ENCODE data around the gene RPL29.
"Not testable (repeated sequence)": the region's sequence is repeated elsewhere in the genome, so short reads cannot be mapped to it uniquely, and the experiment has no call there.

The RPL29 gene

GRCh38 chr3:51995346-51996163 is at the start of gene RPL29:
TSS of gene RPL29 (minus strand) at chr3:51995895. CDS start at chr3:51995461, 434 bp downstream.
- DNase-seq: peak; percentile 95

GRCh38 chr3:52044869-52045619 is 49.3 kb upstream of the RPL29 start:
- DNase-seq: no peak

GRCh38 chr3:52043750-52044149 is 48.1 kb upstream of the RPL29 start:
- DNase-seq: no peak

GRCh38 chr3:52043039-52043438 is 47.3 kb upstream of the RPL29 start:
- not testable (repeated sequence) for DNase-seq

- DNase-seq: no peak
Measured at GRCh38 chr3:52041118-52041731, 45.5 kb upstream of the RPL29 start.

- no peak for DNase-seq
Measured at GRCh38 chr3:52040600-52040999, 44.9 kb upstream of the RPL29 start.

GRCh38 chr3:52039846-52040245 is 44.2 kb upstream of the RPL29 start:
- DNase-seq: no peak

- DNase-seq: no peak
Measured at GRCh38 chr3:52039426-52039825, 43.7 kb upstream of the RPL29 start.

- DNase-seq: no peak
Measured at GRCh38 chr3:52038227-52038626, 42.5 kb upstream of the RPL29 start.

GRCh38 chr3:52037291-52037690 is 41.6 kb upstream of the RPL29 start:
- DNase-seq: no peak

GRCh38 chr3:52036829-52037228 is 41.1 kb upstream of the RPL29 start:
- peak; percentile 45 for DNase-seq

- DNase-seq: no peak
Measured at GRCh38 chr3:52036222-52036694, 40.6 kb upstream of the RPL29 start.

- no peak for DNase-seq
Measured at GRCh38 chr3:52034651-52035050, 39.0 kb upstream of the RPL29 start.

- no peak for DNase-seq
Measured at GRCh38 chr3:52034212-52034611, 38.5 kb upstream of the RPL29 start.

- not testable (repeated sequence) for DNase-seq
Measured at GRCh38 chr3:52033748-52034147, 38.1 kb upstream of the RPL29 start.

- DNase-seq: no peak
Measured at GRCh38 chr3:52032702-52033408, 37.2 kb upstream of the RPL29 start.

- no peak for DNase-seq
Measured at GRCh38 chr3:52031896-52032295, 36.2 kb upstream of the RPL29 start.

- no peak for DNase-seq
Measured at GRCh38 chr3:52030714-52031310, 35.1 kb upstream of the RPL29 start.

GRCh38 chr3:52029535-52029934 is 33.8 kb upstream of the RPL29 start:
- no peak for DNase-seq

GRCh38 chr3:52029053-52029452 is 33.4 kb upstream of the RPL29 start:
- no peak for DNase-seq

- DNase-seq: no peak
Measured at GRCh38 chr3:52028572-52028971, 32.9 kb upstream of the RPL29 start.

GRCh38 chr3:52026041-52026440 is 30.3 kb upstream of the RPL29 start:
- no peak for DNase-seq

GRCh38 chr3:52025453-52025852 is 29.8 kb upstream of the RPL29 start:
- DNase-seq: no peak
